ENCODE results near the gene ATF7.

The ATF7 gene

DNA sequence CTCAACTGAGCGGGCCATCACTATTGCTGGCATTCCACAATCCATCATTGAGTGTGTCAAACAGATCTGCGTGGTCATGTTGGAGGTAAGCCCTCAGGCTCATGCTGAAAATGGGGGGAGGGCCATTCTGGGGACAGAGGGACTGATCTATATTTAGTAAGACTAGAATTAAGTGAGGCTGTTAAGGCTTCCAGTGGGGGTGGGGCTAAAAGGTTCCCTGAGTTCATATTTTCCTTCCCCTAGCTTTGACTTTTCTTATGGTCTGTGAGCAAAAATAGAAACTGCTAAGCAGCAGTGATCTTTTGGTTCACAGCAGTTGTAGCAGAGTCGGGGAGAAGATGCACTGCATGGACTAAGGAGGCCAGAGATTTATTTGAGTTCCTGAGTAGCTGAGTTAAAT, 165.1 kb downstream of the ATF7 start:
- DNase-seq (ENCODE audit: low read depth in 2 of 2): no peak

DNA sequence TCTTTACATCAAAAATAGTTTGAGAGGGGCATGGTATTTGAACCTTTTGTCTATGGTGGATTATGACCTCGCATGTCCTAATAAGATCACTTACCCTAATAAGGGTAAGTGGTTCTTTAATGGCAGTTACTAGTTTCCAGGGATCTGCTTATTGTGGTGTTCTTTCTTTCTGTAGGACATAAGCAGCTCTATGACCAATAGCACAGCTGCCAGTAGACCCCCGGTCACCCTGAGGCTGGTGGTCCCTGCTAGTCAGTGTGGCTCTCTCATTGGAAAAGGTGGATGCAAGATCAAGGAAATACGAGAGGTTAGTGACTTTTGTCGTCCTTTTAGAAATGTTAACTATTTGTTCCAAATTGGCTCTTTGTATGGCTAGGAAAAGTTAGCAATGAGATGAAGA, 167.1 kb downstream of the ATF7 start:
- DNase-seq (ENCODE audit: low read depth in 2 of 2): no peak
